Measurements from ENCODE around the gene SARM1.
"Not testable (repeated sequence)": the region's sequence is repeated elsewhere in the genome, so short reads cannot be mapped to it uniquely, and the experiment has no call there.

Gene SARM1

GRCh38 chr17:28433721-28434120, 62.2 kb downstream of the SARM1 start:
- no peak for DNase-seq

GRCh38 chr17:28434326-28434725, 62.8 kb downstream of the SARM1 start:
- not testable (repeated sequence) for DNase-seq

- DNase-seq = no peak
Observed at GRCh38 chr17:28443901-28444638, 72.6 kb downstream of the SARM1 start.

- DNase-seq = no peak
Observed at GRCh38 chr17:28446716-28447395, 75.4 kb downstream of the SARM1 start.

GRCh38 chr17:28447396-28447760, 75.9 kb downstream of the SARM1 start:
- DNase-seq = no peak

- no peak for DNase-seq
Observed at GRCh38 chr17:28449859-28450258, 78.4 kb downstream of the SARM1 start.

Measured in activated T-cell treated with anti-CD3 and anti-CD28 coated beads, Interleukin-2, amount 50 U/mL, for 48 hours (primary cell).